A549 (cell line): ENCODE data around the gene PBRM1. TPM values are rescaled to one million over a fixed set of nuclear protein-coding genes. Genes with fewer than 3 reads are reported as not detected.

Experiments
- ATAC-seq, 2 experiments: fragments of 200-7000 bp in 1 of 2; fragments of >200 bp in 1 of 2; cut with Nextera tagmentation in 1 of 2; cut with Tn5 transposase in 1 of 2; 3 replicates each; pipeline versions ENCODE4 v1.8.0 to v1.9.1; 2018 to 2020; ENCODE audit warnings: mild to moderate bottlenecking in 1 of 2, moderate library complexity in 1 of 2
- CTCF ChIA-PET: fragments of 300-600 bp; sonication (Branson Sonifier 250); formaldehyde crosslinking; extraction: SDS; loops from one replicate; lab custom pipeline; 2021; ENCODE audit warnings: antibody characterized with exemption, inconsistent platforms; lab: Yijun Ruan, JAX
- POLR2A ChIA-PET: fragments of 350-600 bp; formaldehyde crosslinking; extraction: SDS; loops from one replicate; lab custom pipeline; 2021; ENCODE audit warnings: antibody characterized with exemption, inconsistent platforms; lab: Yijun Ruan, JAX
- DNase-seq, 2 experiments: peaks; one replicate each; pipeline versions ENCODE4 v3.0.0 to v3.0.0-alpha.2; 2011 to 2016; ENCODE audit warnings: low read depth in 1 of 2, low spot score in 1 of 2
- FAIRE-seq: peaks from 2 replicates; lab custom pipeline; 2011; peaks lifted over from hg19 to GRCh38; lab: Jason Lieb, UNC
- H3K27ac ChIP-seq, 2 experiments: fragments of >200 bp; sonication (Bioruptor Twin); formaldehyde crosslinking; 3 replicates each; pipeline ENCODE4 v1.5.1; 2016 to 2017
- H3K4me1 ChIP-seq: fragments of >200 bp; sonication (Bioruptor Twin); formaldehyde crosslinking; 3 replicates; pipeline ENCODE4 v1.6.1; 2016
- H3K4me2 ChIP-seq: fragments of >200 bp; sonication (Bioruptor Twin); formaldehyde crosslinking; 3 replicates; pipeline ENCODE4 v1.6.1; 2016
- H3K4me3 ChIP-seq: fragments of >200 bp; sonication (Bioruptor Twin); formaldehyde crosslinking; 3 replicates; pipeline ENCODE4 v1.5.1; 2016
- H3K9me3 ChIP-seq: fragments of >200 bp; sonication (Bioruptor Twin); formaldehyde crosslinking; 3 replicates; pipeline ENCODE4 v1.6.1; 2016
- CBX8 ChIP-seq: fragments of 200-600 bp; sonication (generic); IDR thresholded peaks from 2 replicates; pipeline ENCODE4 v1.6.1; 2016
- CEBPB ChIP-seq, 2 experiments: fragments of >200 bp in 1 of 2; sonication (Bioruptor Twin) in 1 of 2; formaldehyde crosslinking in 1 of 2; IDR thresholded peaks; 2 replicates each; pipeline ENCODE4 v1.6.1; 2012 to 2016
- CHD2 ChIP-seq: fragments of 150-350 bp; IDR thresholded peaks from 2 replicates; pipeline ENCODE4 v1.6.1; 2014; ENCODE audit warnings: low read length; ENCODE audit not compliant: partially characterized antibody
- CHD4 ChIP-seq: fragments of 200-600 bp; sonication (generic); IDR thresholded peaks from 2 replicates; pipeline ENCODE4 v1.6.1; 2016; ENCODE audit warnings: antibody characterized with exemption, mild to moderate bottlenecking, borderline replicate concordance
- CTCF ChIP-seq: fragments of >200 bp; sonication (Bioruptor Twin); formaldehyde crosslinking; IDR thresholded peaks from 3 replicates; pipeline ENCODE4 v1.5.1; 2016
- E2F6 ChIP-seq: IDR thresholded peaks from 2 replicates; pipeline ENCODE4 v1.6.1; 2012; ENCODE audit warnings: low read depth, borderline replicate concordance
- ESRRA ChIP-seq: fragments of 150-350 bp; IDR thresholded peaks from 2 replicates; pipeline ENCODE4 v1.6.1; 2014; ENCODE audit warnings: mild to moderate bottlenecking, low read length, borderline replicate concordance
- FOSB ChIP-seq: fragments of 250-450 bp; sonication (Bioruptor Pico); IDR thresholded peaks from 2 replicates; pipeline ENCODE4 v1.5.0; 2020; ENCODE audit warnings: mild to moderate bottlenecking, moderate library complexity
- HES2 ChIP-seq: fragments of >200 bp; sonication (Bioruptor Twin); formaldehyde crosslinking; IDR thresholded peaks from 2 replicates; pipeline ENCODE4 v1.6.1; 2016
- HOXB5 ChIP-seq: fragments of 250-450 bp; sonication (Bioruptor Pico); IDR thresholded peaks from 2 replicates; pipeline ENCODE4 v1.5.0; 2020; ENCODE audit warnings: mild to moderate bottlenecking, moderate library complexity
- JUN ChIP-seq, 2 experiments: fragments of >200 bp; sonication (Bioruptor Twin); formaldehyde crosslinking; IDR thresholded peaks; 2 replicates in 1 of 2; 3 replicates in 1 of 2; pipeline ENCODE4 v1.6.1; 2016 to 2017
- KDM1A ChIP-seq: fragments of 200-600 bp; sonication (generic); IDR thresholded peaks from 2 replicates; pipeline ENCODE4 v1.6.1; 2016; ENCODE audit warnings: low read depth, mild to moderate bottlenecking
- KDM5A ChIP-seq: fragments of 200-600 bp; sonication (generic); IDR thresholded peaks from 2 replicates; pipeline ENCODE4 v1.6.1; 2016; ENCODE audit warnings: antibody characterized with exemption, mild to moderate bottlenecking
- MYC ChIP-seq: IDR thresholded peaks from 2 replicates; pipeline ENCODE4 v1.6.1; 2012; ENCODE audit warnings: mild to moderate bottlenecking, inconsistent platforms, low read length, improper control_type of control experiment, borderline replicate concordance
- NPAS2 ChIP-seq: fragments of 250-450 bp; sonication (Bioruptor Pico); IDR thresholded peaks from 2 replicates; pipeline ENCODE4 v1.8.0; 2022; ENCODE audit warnings: mild to moderate bottlenecking, moderate library complexity, borderline replicate concordance
- NR3C1 ChIP-seq: fragments of >200 bp; sonication (Bioruptor Twin); formaldehyde crosslinking; IDR thresholded peaks from 3 replicates; pipeline ENCODE4 v1.6.1; 2017
- POLR2A ChIP-seq: IDR thresholded peaks from 2 replicates; pipeline ENCODE4 v1.6.1; 2012; ENCODE audit warnings: mild to moderate bottlenecking, low read length
- RFX5 ChIP-seq: fragments of 450-650 bp; IDR thresholded peaks from 2 replicates; pipeline ENCODE4 v1.7.1; 2014; ENCODE audit warnings: antibody characterized with exemption, mild to moderate bottlenecking, moderate library complexity
- SREBF2 ChIP-seq: fragments of 450-650 bp; IDR thresholded peaks from 2 replicates; pipeline ENCODE4 v1.6.1; 2014; ENCODE audit warnings: mild to moderate bottlenecking, moderate library complexity
- TP53 ChIP-seq: fragments of 250-450 bp; sonication (Bioruptor Pico); IDR thresholded peaks from 2 replicates; pipeline ENCODE4 v1.5.0; 2021; ENCODE audit warnings: mild to moderate bottlenecking, moderate library complexity
- USF2 ChIP-seq: fragments of 450-650 bp; IDR thresholded peaks from 2 replicates; pipeline ENCODE4 v1.6.1; 2014; ENCODE audit warnings: antibody characterized with exemption
- ZC3H11A ChIP-seq: fragments of 450-650 bp; IDR thresholded peaks from 2 replicates; pipeline ENCODE4 v1.6.1; 2014; ENCODE audit warnings: antibody characterized with exemption, mild to moderate bottlenecking
- ZFP36 ChIP-seq: fragments of 450-650 bp; IDR thresholded peaks from 2 replicates; pipeline ENCODE4 v1.6.1; 2014; ENCODE audit warnings: borderline replicate concordance; ENCODE audit not compliant: partially characterized antibody
- ZSCAN20 ChIP-seq: fragments of 250-450 bp; sonication (Bioruptor Pico); IDR thresholded peaks from 2 replicates; pipeline ENCODE4 v1.8.0; 2022; ENCODE audit warnings: mild to moderate bottlenecking, moderate library complexity
- WGBS: methylation state at CpG from one replicate; pipeline ENCODE4 v1.1.6; 2017; ENCODE audit errors: missing lambda C conversion rate; 5-methylcytosine and 5-hydroxymethylcytosine counted together
- polyA plus RNA-seq, 4 experiments: library from polyadenylated mRNA; depleted of rRNA in 3 of 4; stranded (reverse); fragments of >200 nt; fragmentation: RNase III in 1 of 4; extraction: RNeasy Plus Mini Kit Qiagen cat#74134 plus additional on column Dnase treatment in 1 of 4; gene quantifications; 2 replicates in 3 of 4; 3 replicates in 1 of 4; pipeline ENCODE4 v1.2.3, GENCODE V29; 2011 to 2017

PBRM1 gene
- polyA plus RNA-seq, 2 of the 4 experiments (the other 2 are of a cell fraction), result 15.0 to 21.6 TPM

GRCh38 chr3:52517796-52518722 lies 167.7 kb downstream of the PBRM1 start:
- Histone ChIP-seq H3K9me3 (no peaks in the 10 kb centered on the region), H3K4me1 (no peaks in the 10 kb centered on the region), H3K4me2 (no peak overlapping the region), H3K4me3 (no peak overlapping the region), H3K27ac (no peak overlapping the region)
- DNase-seq (no peak), FAIRE-seq (no peak), ATAC-seq (no peak)
- 91% methylated on average over 19 of the region's 25 CpGs for whole genome bisulfite sequencing
- ChIA-PET POLR2A (no interaction called here), CTCF (interaction anchor here (0.6 to 1.4 kb wide), 4 partner anchors 44 to 108 kb away, joined by 3 to 5 read pairs (median 4); no protein-coding TSS in a partner anchor)
- no peak for TF ChIP-seq ESRRA
- no peak for TF ChIP-seq E2F6
- TF ChIP-seq HOXB5 (CRISPR knock-in tag), result no peak
- no peak for TF ChIP-seq MYC
- no peak for TF ChIP-seq SREBF2
- TF ChIP-seq USF2, result no peak
- no peak for TF ChIP-seq ZFP36
- TF ChIP-seq RFX5, result no peak
- TF ChIP-seq POLR2A, result no peak
- no peak for TF ChIP-seq CHD2
- no peak for TF ChIP-seq NPAS2 (CRISPR knock-in tag)
- TF ChIP-seq ZC3H11A, result no peak
- no peak for TF ChIP-seq KDM1A
- no peak for TF ChIP-seq KDM5A
- TF ChIP-seq FOSB, result no peak
- TF ChIP-seq CBX8, result no peak
- TF ChIP-seq ZSCAN20, result no peak

- TF ChIP-seq E2F6, result no peak
- no peak for TF ChIP-seq CHD4
- no peak for TF ChIP-seq CHD2
- TF ChIP-seq KDM1A, result no peak
- no peak for TF ChIP-seq HES2
- no peak for TF ChIP-seq ZC3H11A
- TF ChIP-seq CEBPB (IDR thresholded peaks at IDR 0.05), result no peak
- no peak for TF ChIP-seq TP53 (CRISPR knock-in tag)
- no peak for TF ChIP-seq CTCF
- TF ChIP-seq NR3C1, result no peak
- TF ChIP-seq JUN (IDR thresholded peaks at IDR 0.05), result no peak
- FAIRE-seq, result no peak
- Histone ChIP-seq H3K4me1 (no peaks in the 10 kb centered on the region), H3K27ac (no peak overlapping the region), H3K4me2 (no peak overlapping the region), H3K4me3 (no peak overlapping the region), H3K9me3 (no peaks in the 10 kb centered on the region)
- no peak for DNase-seq
- WGBS, result 83% methylated on average over 6 of the region's 19 CpGs
- ATAC-seq, result no peak
- ChIA-PET CTCF (interaction anchor here (1.1 kb wide), 1 partner anchor 43 kb away, joined by 3 read pairs; no protein-coding TSS in a partner anchor), POLR2A (no interaction called here)
These were observed 169.1 kb downstream of the PBRM1 start for GRCh38 chr3:52516509-52517195.
